OCI-LY7 (cell line): ENCODE data around the gene CAMKV.

Experiments
- CTCF ChIP-seq: fragments of 200-600 bp; sonication (generic); conservative IDR thresholded peaks from 2 replicates; pipeline ENCODE4 v1.5.1; 2014; ENCODE audit warnings: mild to moderate bottlenecking, antibody characterized with exemption, low read length, moderate library complexity, mixed read lengths
- EZH2phosphoT487 ChIP-seq: fragments of 200-600 bp; sonication (generic); IDR thresholded peaks from 2 replicates; pipeline ENCODE4 v1.6.1; 2018; ENCODE audit warnings: low read depth, borderline replicate concordance, mild to moderate bottlenecking, mixed run types, antibody characterized with exemption, low read length, moderate library complexity, mixed read lengths

DNA sequence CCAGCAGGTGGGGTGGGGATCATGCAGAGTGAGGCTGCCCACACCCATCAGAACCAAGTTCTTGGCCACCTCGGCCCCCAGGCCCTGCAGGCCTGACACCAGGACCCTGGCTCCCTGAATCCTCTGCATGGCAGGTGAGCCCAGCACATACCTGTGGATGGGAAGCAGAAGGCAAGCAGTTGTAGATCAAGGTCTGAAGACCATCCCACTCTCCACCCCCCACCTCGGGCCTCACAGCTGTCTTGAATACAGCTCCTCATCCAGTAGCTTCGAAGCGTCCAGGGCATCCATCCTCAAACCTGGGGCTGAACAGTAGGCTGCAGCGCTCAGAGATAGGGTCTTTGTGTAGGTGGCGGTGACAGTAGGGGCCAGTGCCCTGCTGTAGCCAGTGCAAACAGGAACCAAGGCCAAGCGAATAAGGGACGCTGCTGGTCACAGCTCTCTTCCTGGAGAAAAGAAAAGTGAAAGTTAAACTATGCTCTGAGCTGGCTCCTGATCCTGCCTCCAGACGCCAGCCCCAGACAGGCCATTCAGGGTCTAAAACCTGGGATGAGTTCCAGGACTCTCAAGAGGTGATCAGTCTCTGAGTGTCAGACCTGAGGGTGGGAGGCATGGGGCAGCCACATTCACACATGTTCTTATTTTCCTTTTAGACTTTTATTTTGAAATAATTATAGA, 56.1 kb downstream of the CAMKV start, which contains the start of gene UBA7:
- TF ChIP-seq CTCF (no peak), EZH2phosphoT487 (no peak)
